ENCODE measurements around the gene INTS7.
"Not testable (repeated sequence)": the region's sequence is repeated elsewhere in the genome, so short reads cannot be mapped to it uniquely, and the experiment has no call there.

Gene INTS7

GRCh38 chr1:211935448-211935970 lies 99.8 kb downstream of the INTS7 start:
- peak; percentile 33 to 63 for DNase-seq (ENCODE audit: low read depth in 2 of 2)

- DNase-seq (ENCODE audit: low read depth in 2 of 2): no peak
Measured at GRCh38 chr1:211933946-211934714, 101.2 kb downstream of the INTS7 start.

- DNase-seq (ENCODE audit: low read depth in 2 of 2): no peak
Measured at GRCh38 chr1:211932933-211933254, 102.5 kb downstream of the INTS7 start.

- no peak for DNase-seq (ENCODE audit: low read depth in 2 of 2)
Measured at GRCh38 chr1:211932231-211932932, 103.0 kb downstream of the INTS7 start.

GRCh38 chr1:211929683-211930082 lies 105.7 kb downstream of the INTS7 start:
- DNase-seq (ENCODE audit: low read depth in 2 of 2): no peak

GRCh38 chr1:211928993-211929637 lies 106.2 kb downstream of the INTS7 start:
- no peak for DNase-seq (ENCODE audit: low read depth in 2 of 2)

- no peak for DNase-seq (ENCODE audit: low read depth in 2 of 2)
Measured at GRCh38 chr1:211928290-211928801, 107.0 kb downstream of the INTS7 start.

- no peak for DNase-seq (ENCODE audit: low read depth in 2 of 2)
Measured at GRCh38 chr1:211925016-211925415, 110.3 kb downstream of the INTS7 start.

- no peak for DNase-seq (ENCODE audit: low read depth in 2 of 2)
Measured at GRCh38 chr1:211924256-211924655, 111.1 kb downstream of the INTS7 start.

GRCh38 chr1:211923095-211923494 lies 112.3 kb downstream of the INTS7 start:
- no peak for DNase-seq (ENCODE audit: low read depth in 2 of 2)

GRCh38 chr1:211921579-211922095 lies 113.7 kb downstream of the INTS7 start:
- DNase-seq (ENCODE audit: low read depth in 2 of 2): no peak

- DNase-seq (ENCODE audit: low read depth in 2 of 2): no peak
Measured at GRCh38 chr1:211920602-211921226, 114.6 kb downstream of the INTS7 start.

GRCh38 chr1:211920141-211920572 lies 115.2 kb downstream of the INTS7 start:
- DNase-seq (ENCODE audit: low read depth in 2 of 2): no peak

GRCh38 chr1:211918843-211919414 lies 116.4 kb downstream of the INTS7 start:
- no peak for DNase-seq (ENCODE audit: low read depth in 2 of 2)

- DNase-seq (ENCODE audit: low read depth in 2 of 2): not testable (repeated sequence)
Measured at GRCh38 chr1:211916458-211916857, 118.9 kb downstream of the INTS7 start.

GRCh38 chr1:211915924-211916323 lies 119.4 kb downstream of the INTS7 start:
- DNase-seq (ENCODE audit: low read depth in 2 of 2): no peak

- no peak for DNase-seq (ENCODE audit: low read depth in 2 of 2)
Measured at GRCh38 chr1:211912844-211913432, 122.4 kb downstream of the INTS7 start.

GRCh38 chr1:211912038-211912437 lies 123.3 kb downstream of the INTS7 start:
- no peak for DNase-seq (ENCODE audit: low read depth in 2 of 2)

- DNase-seq (ENCODE audit: low read depth in 2 of 2): no peak
Measured at GRCh38 chr1:211910913-211911485, 124.4 kb downstream of the INTS7 start.

- no peak for DNase-seq (ENCODE audit: low read depth in 2 of 2)
Measured at GRCh38 chr1:211910113-211910884, 125.1 kb downstream of the INTS7 start.
